Mesenchymal stem cell (in vitro differentiated cells and primary cell): ENCODE data around the gene CKAP2L.

Source experiments
- DNase-seq: peaks from one replicate; pipeline ENCODE4 v3.0.0-alpha.2; 2013
- H2AFZ ChIP-seq: one replicate; pipeline ENCODE4 v1.6.1; 2013; ENCODE audit warnings: low read depth, mild to moderate bottlenecking, control low read depth, inconsistent platforms, low read length, moderate library complexity
- H2AK5ac ChIP-seq: 2 replicates; pipeline ENCODE4 v1.6.1; 2013; ENCODE audit warnings: low read length, moderate library complexity, mild to moderate bottlenecking, inconsistent platforms; ENCODE audit not compliant: severe bottlenecking
- H2BK120ac ChIP-seq: one replicate; pipeline ENCODE4 v1.6.1; 2013; ENCODE audit warnings: low read depth, mild to moderate bottlenecking, inconsistent platforms, low read length, moderate library complexity
- H2BK12ac ChIP-seq, 2 experiments: one replicate each; pipeline ENCODE4 v1.6.1; 2013; ENCODE audit warnings: inconsistent platforms in 2 of 2, low read length in 2 of 2, mild to moderate bottlenecking in 2 of 2, moderate library complexity in 2 of 2, control low read depth in 1 of 2
- H2BK15ac ChIP-seq: one replicate; pipeline ENCODE4 v1.6.1; 2013; ENCODE audit warnings: mild to moderate bottlenecking, low read depth, inconsistent platforms; ENCODE audit not compliant: poor library complexity, severe bottlenecking
- H2BK5ac ChIP-seq: 2 replicates; pipeline ENCODE4 v1.6.1; 2013; ENCODE audit warnings: low read depth, mild to moderate bottlenecking, low read length, control low read depth, inconsistent platforms; ENCODE audit not compliant: poor library complexity, severe bottlenecking
- H3K14ac ChIP-seq, 2 experiments: one replicate each; pipeline ENCODE4 v1.6.1; 2013; ENCODE audit warnings: inconsistent platforms in 2 of 2, low read length in 2 of 2, control low read depth in 1 of 2, mild to moderate bottlenecking in 1 of 2, moderate library complexity in 1 of 2
- H3K18ac ChIP-seq, 2 experiments: one replicate each; pipeline ENCODE4 v1.6.1; 2013; ENCODE audit warnings: inconsistent platforms in 2 of 2, low read length in 2 of 2, control low read depth in 1 of 2, low read depth in 1 of 2, mild to moderate bottlenecking in 1 of 2
- H3K23ac ChIP-seq, 2 experiments: one replicate each; pipeline ENCODE4 v1.6.1; 2013; ENCODE audit warnings: inconsistent platforms in 2 of 2, low read length in 2 of 2, mild to moderate bottlenecking in 2 of 2, moderate library complexity in 2 of 2, control low read depth in 1 of 2
- H3K27ac ChIP-seq: 2 replicates; pipeline ENCODE4 v1.5.1; 2013; ENCODE audit warnings: mild to moderate bottlenecking, moderate library complexity, low read length, control low read depth, inconsistent platforms; ENCODE audit not compliant: poor library complexity, severe bottlenecking
- H3K27me3 ChIP-seq, 2 experiments: 2 replicates each; pipeline versions ENCODE4 v1.6.1 to v1.7.0; 2013; ENCODE audit warnings: low read length in 2 of 2, mild to moderate bottlenecking in 2 of 2, moderate library complexity in 2 of 2, control low read depth in 1 of 2, inconsistent platforms in 1 of 2; ENCODE audit not compliant: control insufficient read depth in 1 of 2, insufficient read depth in 1 of 2
- H3K36me3 ChIP-seq, 2 experiments: 2 replicates each; pipeline versions ENCODE4 v1.6.1 to v1.7.0; 2013; ENCODE audit warnings: low read length in 2 of 2, control low read depth in 1 of 2, inconsistent platforms in 1 of 2, low read depth in 1 of 2, mild to moderate bottlenecking in 1 of 2; ENCODE audit not compliant: insufficient read depth in 2 of 2, control insufficient read depth in 1 of 2
- H3K4ac ChIP-seq, 2 experiments: one replicate each; pipeline ENCODE4 v1.6.1; 2013; ENCODE audit warnings: inconsistent platforms in 2 of 2, low read length in 2 of 2, mild to moderate bottlenecking in 2 of 2, moderate library complexity in 2 of 2, control low read depth in 1 of 2, low read depth in 1 of 2
- H3K4me1 ChIP-seq: 2 replicates; pipeline ENCODE4 v1.6.1; 2013; ENCODE audit warnings: low read depth, low read length, control low read depth; ENCODE audit not compliant: control insufficient read depth, insufficient read depth
- H3K4me2 ChIP-seq: 2 replicates; pipeline ENCODE4 v1.6.1; 2013; ENCODE audit warnings: low read length, mild to moderate bottlenecking, inconsistent platforms; ENCODE audit not compliant: poor library complexity, severe bottlenecking
- H3K4me3 ChIP-seq, 2 experiments: 2 replicates each; pipeline versions ENCODE4 v1.5.1 to v1.7.0; 2013; ENCODE audit warnings: low read length in 2 of 2, mild to moderate bottlenecking in 2 of 2, control low read depth in 1 of 2, low read depth in 1 of 2; ENCODE audit not compliant: insufficient read depth in 1 of 2
- H3K79me1 ChIP-seq: replicated peaks from 2 replicates; pipeline ENCODE4 v1.6.1; 2013; ENCODE audit warnings: mild to moderate bottlenecking, control low read depth, low read length, inconsistent platforms; ENCODE audit not compliant: poor library complexity, severe bottlenecking
- H3K9ac ChIP-seq: 2 replicates; pipeline ENCODE4 v1.7.0; 2013; ENCODE audit warnings: mild to moderate bottlenecking, low read length, moderate library complexity
- H3K9me3 ChIP-seq: 2 replicates; pipeline ENCODE4 v1.7.0; 2013; ENCODE audit warnings: mild to moderate bottlenecking, low read length; ENCODE audit not compliant: control insufficient read depth
- H4K8ac ChIP-seq: one replicate; pipeline ENCODE4 v1.6.1; 2013; ENCODE audit warnings: inconsistent platforms, mild to moderate bottlenecking, low read length, moderate library complexity
- H4K91ac ChIP-seq: one replicate; pipeline ENCODE4 v1.6.1; 2013; ENCODE audit warnings: mild to moderate bottlenecking, low read length, inconsistent platforms
- WGBS: methylation state at CpG from one replicate; pipeline ENCODE4 v1.1.7; 2013; ENCODE audit warnings: mixed read lengths; 5-methylcytosine and 5-hydroxymethylcytosine counted together

The CKAP2L gene

DNA sequence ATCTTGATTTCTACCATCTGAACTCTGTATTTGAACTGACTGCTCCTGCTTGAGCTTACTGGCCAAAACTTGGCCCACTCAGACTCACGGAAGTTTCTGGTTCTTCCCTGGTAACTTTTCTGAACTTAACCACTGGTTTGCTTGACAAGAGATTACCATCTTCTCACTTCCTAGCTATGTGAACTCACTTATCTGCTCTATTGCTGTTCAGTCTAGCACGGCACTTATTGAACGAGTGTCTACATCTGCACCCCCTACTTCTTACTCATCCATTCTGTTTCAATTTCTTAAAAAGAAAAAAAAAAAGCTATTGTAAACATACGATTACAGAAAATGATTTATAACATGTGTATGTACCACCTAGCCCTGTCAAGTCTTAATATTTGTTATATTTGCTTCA, 9.0 kb downstream of the CKAP2L start:
- no peak overlapping the region for H2BK5ac ChIP-seq
- H3K27me3 ChIP-seq = no peaks in the 10 kb centered on the region
- H2BK12ac ChIP-seq = no peak overlapping the region
- H3K27ac ChIP-seq = no peak overlapping the region
- H3K4me2 ChIP-seq = no peak overlapping the region
- H3K4ac ChIP-seq = no peak overlapping the region
- no peak overlapping the region for H3K18ac ChIP-seq
- DNase-seq = no peak
- no peak overlapping the region for H3K4me3 ChIP-seq
- H3K4me1 ChIP-seq = no peaks in the 10 kb centered on the region
- WGBS = 93% methylated on average over 3 of the region's 4 CpGs
- H2AK5ac ChIP-seq = no peak overlapping the region
- peaks cover 23% of the 10 kb centered on the region for H3K79me1 ChIP-seq
- H4K8ac ChIP-seq = no peak overlapping the region
- peaks cover 0 to 10% of the 10 kb centered on the region in 2 experiments for H3K36me3 ChIP-seq
- H3K9ac ChIP-seq = no peak overlapping the region
- no peak overlapping the region for H2AFZ ChIP-seq
- no peaks in the 10 kb centered on the region for H3K9me3 ChIP-seq
- no peak overlapping the region for H3K23ac ChIP-seq
- H2BK120ac ChIP-seq = no peak overlapping the region
- H2BK15ac ChIP-seq = no peak overlapping the region
- H3K14ac ChIP-seq = no peak overlapping the region
- H4K91ac ChIP-seq = no peak overlapping the region

DNA sequence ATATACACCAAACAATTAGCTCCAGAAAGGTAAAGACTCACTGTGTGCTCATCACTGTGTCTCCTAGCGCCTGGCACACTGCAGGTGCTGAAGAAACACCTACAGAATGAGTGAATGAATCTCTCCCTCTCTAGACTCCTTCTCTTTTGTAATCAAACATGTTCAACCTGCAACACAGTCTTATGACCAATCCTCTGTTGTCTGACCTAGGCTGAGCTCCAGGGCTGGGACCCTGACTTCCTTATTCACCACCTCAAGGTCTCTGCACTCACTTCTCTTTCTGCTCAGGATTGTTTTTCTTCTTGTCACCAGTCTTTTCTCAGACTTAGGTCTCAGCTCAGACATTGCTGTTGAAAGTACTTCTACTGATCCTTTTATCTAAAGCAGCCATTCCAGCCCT, 9.8 kb downstream of the CKAP2L start:
- Histone ChIP-seq H3K36me3 (peaks cover 0 to 10% of the 10 kb centered on the region in 2 experiments), H3K9me3 (no peaks in the 10 kb centered on the region), H3K4me1 (peaks cover 4% of the 10 kb centered on the region), H3K23ac (no peak overlapping the region), H2AK5ac (no peak overlapping the region), H3K4me3 (no peak overlapping the region), H2BK120ac (no peak overlapping the region), H3K4ac (no peak overlapping the region), H2BK12ac (no peak overlapping the region), H2BK5ac (no peak overlapping the region), H3K9ac (no peak overlapping the region), H3K79me1 (peaks cover 29% of the 10 kb centered on the region), H3K27me3 (no peaks in the 10 kb centered on the region), H4K91ac (no peak overlapping the region), H4K8ac (no peak overlapping the region), H3K14ac (no peak overlapping the region), H2AFZ (no peak overlapping the region), H2BK15ac (no peak overlapping the region), H3K27ac (no peak overlapping the region), H3K18ac (no peak overlapping the region), H3K4me2 (no peak overlapping the region)
- WGBS = 98% methylated on average over 1 of the region's 1 CpG
- DNase-seq = no peak

DNA sequence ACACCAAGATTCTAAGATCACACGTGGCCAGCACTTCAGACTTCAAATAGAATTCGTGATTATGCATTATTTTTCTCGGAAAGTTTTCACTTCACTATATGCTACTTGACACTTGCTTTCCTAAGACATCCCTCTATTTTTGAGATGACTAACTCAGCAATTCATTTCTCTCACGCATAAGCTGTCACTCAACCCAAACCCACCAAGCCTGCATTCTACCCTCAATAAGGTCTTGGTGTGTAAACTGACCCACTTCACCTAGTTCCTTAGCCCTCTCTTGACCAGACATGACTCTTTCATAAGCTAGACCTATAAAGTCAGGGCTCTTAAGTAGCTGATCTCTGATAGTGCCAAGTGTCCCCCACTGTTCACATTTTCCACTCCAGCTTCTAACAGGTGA, 11.7 kb downstream of the CKAP2L start:
- Histone ChIP-seq H3K4me3 (no peak overlapping the region), H3K36me3 (peaks cover 0 to 10% of the 10 kb centered on the region in 2 experiments), H2BK5ac (no peak overlapping the region), H4K91ac (no peak overlapping the region), H4K8ac (no peak overlapping the region), H3K4me1 (peaks cover 4% of the 10 kb centered on the region), H2AFZ (no peak overlapping the region), H2BK120ac (no peak overlapping the region), H3K27ac (no peak overlapping the region), H3K4ac (no peak overlapping the region), H3K14ac (no peak overlapping the region), H3K18ac (no peak overlapping the region), H3K9ac (no peak overlapping the region), H2AK5ac (no peak overlapping the region), H2BK12ac (peak overlapping the region in 1 of 2 experiments; percentile 40), H3K23ac (no peak overlapping the region), H3K9me3 (no peaks in the 10 kb centered on the region), H3K4me2 (no peak overlapping the region), H3K27me3 (no peaks in the 10 kb centered on the region), H3K79me1 (peaks cover 28% of the 10 kb centered on the region), H2BK15ac (no peak overlapping the region)
- no peak for DNase-seq
- 96% methylated on average over 4 of the region's 4 CpGs for WGBS

DNA sequence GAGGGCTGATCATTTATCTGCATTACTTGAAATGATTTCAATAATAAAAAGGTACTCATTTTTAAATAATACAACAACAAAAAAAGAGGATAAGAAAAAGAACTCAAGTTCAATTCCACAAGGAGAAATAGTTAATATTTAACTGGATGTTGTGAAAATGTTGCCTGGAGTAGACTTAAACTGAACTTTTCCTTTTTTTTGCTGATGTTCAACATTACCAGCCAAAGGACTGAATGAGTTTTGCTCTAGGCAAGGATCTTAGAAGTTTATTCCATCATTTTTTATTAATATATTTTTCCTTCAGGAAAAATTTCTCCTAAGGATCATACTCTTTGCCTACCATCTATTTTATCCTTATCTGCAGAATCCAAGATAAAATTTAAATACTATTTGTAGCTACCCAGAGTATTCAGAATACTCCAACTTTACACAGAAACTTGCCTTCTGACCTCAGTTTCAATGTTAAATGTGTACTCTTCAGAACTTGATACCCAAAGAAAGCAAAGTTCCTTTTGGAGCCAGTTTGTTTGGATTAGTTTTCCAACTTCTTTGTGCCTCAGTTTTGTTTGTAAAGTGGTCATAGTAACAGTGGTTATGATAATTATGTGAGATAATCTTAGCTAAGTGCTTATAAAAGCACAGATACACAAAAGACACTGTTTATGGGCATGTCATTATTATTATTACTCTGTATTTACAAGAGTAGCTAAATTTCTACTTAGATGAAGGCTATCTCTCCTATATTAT, 12.8 kb downstream of the CKAP2L start:
- H4K91ac ChIP-seq = no peak overlapping the region
- H3K23ac ChIP-seq = no peak overlapping the region
- H3K4ac ChIP-seq = no peak overlapping the region
- H2BK120ac ChIP-seq = no peak overlapping the region
- no peak overlapping the region for H2AFZ ChIP-seq
- no peaks in the 10 kb centered on the region for H3K27me3 ChIP-seq
- no peak overlapping the region for H3K27ac ChIP-seq
- no peak overlapping the region for H3K4me3 ChIP-seq
- peaks cover 4% of the 10 kb centered on the region for H3K4me1 ChIP-seq
- H2BK5ac ChIP-seq = no peak overlapping the region
- H3K36me3 ChIP-seq = peaks cover 0 to 7% of the 10 kb centered on the region in 2 experiments
- no peak overlapping the region for H2BK15ac ChIP-seq
- no peak overlapping the region for H3K14ac ChIP-seq
- H4K8ac ChIP-seq = no peak overlapping the region
- peaks cover 28% of the 10 kb centered on the region for H3K79me1 ChIP-seq
- H3K9me3 ChIP-seq = no peaks in the 10 kb centered on the region
- H2BK12ac ChIP-seq = no peak overlapping the region
- H3K18ac ChIP-seq = no peak overlapping the region
- no peak overlapping the region for H3K4me2 ChIP-seq
- peak; percentile 45 for DNase-seq
- no peak overlapping the region for H2AK5ac ChIP-seq
- H3K9ac ChIP-seq = peak overlapping the region; percentile 19
